Activated CD8-positive, alpha-beta memory T cell treated with anti-CD3 and anti-CD28 coated beads for 4 hours (primary cell): Measurements from ENCODE around the gene EFNB3.

Experiments
- DNase-seq, 2 donors: peaks; one replicate each; pipeline ENCODE4 v3.0.0-alpha.2; 2020; ENCODE audit warnings: low read depth in 2 of 2

Gene EFNB3

GRCh38 chr17:7704601-7705268 is at the start of gene EFNB3:
EFNB3 (plus strand) TSS chr17:7705202; CDS start chr17:7705599, 397 bp downstream.
- DNase-seq: no peak

GRCh38 chr17:7655541-7655840 is 49.5 kb upstream of the EFNB3 start:
- DNase-seq: no peak

GRCh38 chr17:7656958-7657609 is 47.9 kb upstream of the EFNB3 start:
- DNase-seq: no peak

GRCh38 chr17:7667656-7668406 is 37.2 kb upstream of the EFNB3 start:
- no peak for DNase-seq

- DNase-seq: no peak
Measured at GRCh38 chr17:7668482-7668881, 36.5 kb upstream of the EFNB3 start.

- DNase-seq: no peak
Measured at GRCh38 chr17:7673239-7673638, 31.8 kb upstream of the EFNB3 start.

- DNase-seq: no peak
Measured at GRCh38 chr17:7674934-7675333, 30.1 kb upstream of the EFNB3 start.

- DNase-seq: no peak
Measured at GRCh38 chr17:7676533-7676932, 28.5 kb upstream of the EFNB3 start.

- DNase-seq: no peak
Measured at GRCh38 chr17:7677388-7678067, 27.5 kb upstream of the EFNB3 start.

- no peak for DNase-seq
Measured at GRCh38 chr17:7684851-7685532, 20.0 kb upstream of the EFNB3 start.

- DNase-seq: peak; percentile 69 to 78
Measured at GRCh38 chr17:7685533-7686221, 19.3 kb upstream of the EFNB3 start.

GRCh38 chr17:7686222-7687071 is 18.6 kb upstream of the EFNB3 start:
- DNase-seq: peak; percentile 52 to 54

GRCh38 chr17:7687072-7687907 is 17.7 kb upstream of the EFNB3 start, which contains the start of gene TP53:
TP53 (minus strand) TSS chr17:7687490; CDS start chr17:7676594, 10,896 bp downstream.
- DNase-seq: peak; percentile 75 to 84

- peak; percentile 88 to 91 for DNase-seq
Measured at GRCh38 chr17:7687908-7688807, 16.8 kb upstream of the EFNB3 start, which contains the start of gene WRAP53. WRAP53 (plus strand) TSS chr17:7688477; CDS start chr17:7688649, 172 bp downstream.

- DNase-seq: no peak
Measured at GRCh38 chr17:7688808-7689316, 16.1 kb upstream of the EFNB3 start.

GRCh38 chr17:7695586-7695985 is 9.4 kb upstream of the EFNB3 start:
- DNase-seq: no peak

- no peak for DNase-seq
Measured at GRCh38 chr17:7697828-7698588, 7.0 kb upstream of the EFNB3 start.
